AG20443 (cell line): ENCODE results near the gene RNFT2.

ENCODE experiments used
- DNase-seq: peaks from one replicate; pipeline ENCODE4 v3.0.0; 2012; ENCODE audit warnings: low spot score, mixed read lengths

The RNFT2 gene

GRCh38 chr12:116737774-116738657 is at the start of gene RNFT2, which contains the start of gene SPRING1:
Gene RNFT2, plus strand, starts transcription at chr12:116738315. Its CDS starts 2,183 bp downstream, at chr12:116740498.
Gene SPRING1, minus strand, starts transcription at chr12:116738069. Its CDS starts 169 bp downstream, at chr12:116737900.
- peak; percentile 100 for DNase-seq

- DNase-seq = no peak
These were observed 48.6 kb upstream of the RNFT2 start for GRCh38 chr12:116689521-116689920.

- DNase-seq = no peak
These were observed 48.0 kb upstream of the RNFT2 start for GRCh38 chr12:116689979-116690744.

GRCh38 chr12:116691205-116691604 is 46.9 kb upstream of the RNFT2 start:
- DNase-seq = no peak

GRCh38 chr12:116691636-116692035 is 46.5 kb upstream of the RNFT2 start:
- DNase-seq = no peak

- DNase-seq = no peak
These were observed 45.5 kb upstream of the RNFT2 start for GRCh38 chr12:116692605-116693004.

GRCh38 chr12:116693286-116694227 is 44.6 kb upstream of the RNFT2 start:
- no peak for DNase-seq

- DNase-seq = no peak
These were observed 43.3 kb upstream of the RNFT2 start for GRCh38 chr12:116694653-116695463.

- DNase-seq = no peak
These were observed 42.7 kb upstream of the RNFT2 start for GRCh38 chr12:116695464-116695725.

- no peak for DNase-seq
These were observed 40.8 kb upstream of the RNFT2 start for GRCh38 chr12:116697305-116697704.

GRCh38 chr12:116697716-116698115 is 40.4 kb upstream of the RNFT2 start:
- no peak for DNase-seq

GRCh38 chr12:116698116-116698515 is 40.0 kb upstream of the RNFT2 start:
- DNase-seq = no peak

- no peak for DNase-seq
These were observed 39.5 kb upstream of the RNFT2 start for GRCh38 chr12:116698554-116699075.

GRCh38 chr12:116700066-116700465 is 38.0 kb upstream of the RNFT2 start:
- DNase-seq = no peak

GRCh38 chr12:116701432-116701831 is 36.7 kb upstream of the RNFT2 start:
- DNase-seq = no peak

- DNase-seq = peak; percentile 87
These were observed 34.8 kb upstream of the RNFT2 start for GRCh38 chr12:116703214-116703795.

- DNase-seq = no peak
These were observed 30.4 kb upstream of the RNFT2 start for GRCh38 chr12:116707751-116708150.

- peak; percentile 79 for DNase-seq
These were observed 29.0 kb upstream of the RNFT2 start for GRCh38 chr12:116708826-116709756.

GRCh38 chr12:116709768-116710167 is 28.3 kb upstream of the RNFT2 start:
- DNase-seq = no peak
